Measurements from ENCODE around the gene CELF4.

- TF ChIP-seq, protein P1, sequence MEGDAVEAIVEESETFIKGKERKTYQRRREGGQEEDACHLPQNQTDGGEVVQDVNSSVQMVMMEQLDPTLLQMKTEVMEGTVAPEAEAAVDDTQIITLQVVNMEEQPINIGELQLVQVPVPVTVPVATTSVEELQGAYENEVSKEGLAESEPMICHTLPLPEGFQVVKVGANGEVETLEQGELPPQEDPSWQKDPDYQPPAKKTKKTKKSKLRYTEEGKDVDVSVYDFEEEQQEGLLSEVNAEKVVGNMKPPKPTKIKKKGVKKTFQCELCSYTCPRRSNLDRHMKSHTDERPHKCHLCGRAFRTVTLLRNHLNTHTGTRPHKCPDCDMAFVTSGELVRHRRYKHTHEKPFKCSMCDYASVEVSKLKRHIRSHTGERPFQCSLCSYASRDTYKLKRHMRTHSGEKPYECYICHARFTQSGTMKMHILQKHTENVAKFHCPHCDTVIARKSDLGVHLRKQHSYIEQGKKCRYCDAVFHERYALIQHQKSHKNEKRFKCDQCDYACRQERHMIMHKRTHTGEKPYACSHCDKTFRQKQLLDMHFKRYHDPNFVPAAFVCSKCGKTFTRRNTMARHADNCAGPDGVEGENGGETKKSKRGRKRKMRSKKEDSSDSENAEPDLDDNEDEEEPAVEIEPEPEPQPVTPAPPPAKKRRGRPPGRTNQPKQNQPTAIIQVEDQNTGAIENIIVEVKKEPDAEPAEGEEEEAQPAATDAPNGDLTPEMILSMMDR (IDR thresholded peaks at IDR 0.05; ENCODE audit: low read depth, low read length, poor library complexity, severe bottlenecking), result no peak
- TF ChIP-seq EZH2phosphoT487 (IDR thresholded peaks at IDR 0.05; ENCODE audit: borderline replicate concordance, low read length), result no peak
Observed at GRCh38 chr18:37486848-37487247, 78.8 kb downstream of the CELF4 start.
